Measurements from ENCODE around the gene CHIC2.

The CHIC2 gene

GRCh38 chr4:53986062-53986461 lies 78.3 kb downstream of the CHIC2 start:
- TF ChIP-seq, protein P1, sequence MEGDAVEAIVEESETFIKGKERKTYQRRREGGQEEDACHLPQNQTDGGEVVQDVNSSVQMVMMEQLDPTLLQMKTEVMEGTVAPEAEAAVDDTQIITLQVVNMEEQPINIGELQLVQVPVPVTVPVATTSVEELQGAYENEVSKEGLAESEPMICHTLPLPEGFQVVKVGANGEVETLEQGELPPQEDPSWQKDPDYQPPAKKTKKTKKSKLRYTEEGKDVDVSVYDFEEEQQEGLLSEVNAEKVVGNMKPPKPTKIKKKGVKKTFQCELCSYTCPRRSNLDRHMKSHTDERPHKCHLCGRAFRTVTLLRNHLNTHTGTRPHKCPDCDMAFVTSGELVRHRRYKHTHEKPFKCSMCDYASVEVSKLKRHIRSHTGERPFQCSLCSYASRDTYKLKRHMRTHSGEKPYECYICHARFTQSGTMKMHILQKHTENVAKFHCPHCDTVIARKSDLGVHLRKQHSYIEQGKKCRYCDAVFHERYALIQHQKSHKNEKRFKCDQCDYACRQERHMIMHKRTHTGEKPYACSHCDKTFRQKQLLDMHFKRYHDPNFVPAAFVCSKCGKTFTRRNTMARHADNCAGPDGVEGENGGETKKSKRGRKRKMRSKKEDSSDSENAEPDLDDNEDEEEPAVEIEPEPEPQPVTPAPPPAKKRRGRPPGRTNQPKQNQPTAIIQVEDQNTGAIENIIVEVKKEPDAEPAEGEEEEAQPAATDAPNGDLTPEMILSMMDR (IDR thresholded peaks at IDR 0.05) = no peak

DNA sequence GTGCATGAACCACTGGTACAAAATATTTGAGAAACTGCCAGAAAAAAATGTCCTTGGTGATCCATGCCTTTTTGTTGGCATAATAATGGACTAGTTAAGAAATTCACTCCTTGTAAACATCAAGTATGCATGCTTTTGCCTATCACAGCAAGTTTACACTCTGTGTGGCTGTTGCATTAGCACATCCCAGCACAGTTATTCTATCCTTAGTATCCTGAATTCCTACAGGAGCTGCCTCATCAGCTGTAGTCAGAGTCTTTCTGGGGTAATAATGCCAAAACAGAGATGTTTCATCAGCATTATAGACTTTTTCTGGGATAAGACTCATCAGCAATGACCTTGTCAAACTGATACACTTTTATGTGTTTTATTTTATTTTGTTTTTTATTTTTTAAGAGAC lies 82.8 kb downstream of the CHIC2 start:
- TF ChIP-seq, protein P1 (IDR thresholded peaks at IDR 0.05) = no peak

DNA sequence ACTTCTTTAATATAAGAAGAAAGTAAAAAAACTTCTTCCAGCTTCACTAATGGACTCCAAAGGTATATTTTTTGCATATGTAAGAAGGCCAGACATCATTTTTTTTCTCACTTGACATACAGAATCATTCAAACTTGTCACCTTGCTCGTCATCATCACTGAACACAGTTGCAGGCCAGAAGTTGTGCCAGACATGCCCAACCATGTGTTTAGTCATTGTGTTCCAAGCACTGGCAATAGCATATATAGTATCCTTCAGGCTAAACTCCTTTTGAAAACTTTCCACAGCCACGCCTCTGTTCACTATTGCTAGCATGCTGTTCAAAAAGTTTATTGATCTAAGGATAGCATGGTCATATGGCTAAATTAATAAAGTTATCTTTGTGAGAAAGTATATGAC lies 83.3 kb downstream of the CHIC2 start:
- TF ChIP-seq, protein P1 (IDR thresholded peaks at IDR 0.05) = no peak

DNA sequence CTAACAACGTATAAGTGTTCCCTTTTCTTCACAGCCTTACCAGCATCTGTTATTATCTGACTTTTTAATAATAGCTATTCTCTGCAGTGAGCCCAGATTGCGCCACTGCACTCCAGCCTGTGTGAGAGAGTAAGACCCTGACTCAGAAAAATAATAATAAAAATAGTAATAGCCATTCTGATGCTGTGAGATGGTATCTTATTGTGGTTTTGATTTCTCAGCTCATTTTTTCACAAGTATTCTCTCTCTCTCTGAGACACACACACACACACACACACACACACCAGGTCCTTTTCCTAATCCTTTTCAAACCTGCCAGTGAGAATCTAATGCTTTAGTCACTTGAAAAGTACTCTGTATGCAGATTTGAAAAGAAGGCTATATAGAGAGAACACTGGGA lies 89.8 kb downstream of the CHIC2 start:
- TF ChIP-seq, protein P1 (IDR thresholded peaks at IDR 0.05) = no peak

- TF ChIP-seq, protein P1 (IDR thresholded peaks at IDR 0.05) = no peak
Observed at GRCh38 chr4:53967986-53968385, 96.4 kb downstream of the CHIC2 start.

DNA sequence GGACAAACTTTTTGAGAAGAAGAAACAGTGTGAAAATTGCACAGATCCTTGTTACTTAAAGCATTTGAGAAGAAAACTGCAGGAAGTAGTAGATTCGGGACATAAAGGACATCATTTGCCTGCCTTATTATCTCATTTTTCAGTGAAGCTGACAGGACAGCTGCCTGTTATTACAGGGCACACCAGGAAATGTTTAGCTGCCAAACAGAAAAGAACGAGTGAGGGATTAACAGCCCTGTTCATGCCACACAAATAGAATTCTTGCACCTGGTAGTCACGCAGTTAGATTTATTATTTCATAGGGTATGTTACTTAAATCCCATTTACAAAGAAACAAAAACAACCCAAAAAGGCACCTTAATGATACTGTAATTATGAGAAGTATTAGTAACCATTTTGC lies 100.6 kb downstream of the CHIC2 start:
- TF ChIP-seq, protein P1 (IDR thresholded peaks at IDR 0.05) = no peak

- TF ChIP-seq, protein P1 (IDR thresholded peaks at IDR 0.05) = no peak
Observed at GRCh38 chr4:53963336-53963735, 101.1 kb downstream of the CHIC2 start.

DNA sequence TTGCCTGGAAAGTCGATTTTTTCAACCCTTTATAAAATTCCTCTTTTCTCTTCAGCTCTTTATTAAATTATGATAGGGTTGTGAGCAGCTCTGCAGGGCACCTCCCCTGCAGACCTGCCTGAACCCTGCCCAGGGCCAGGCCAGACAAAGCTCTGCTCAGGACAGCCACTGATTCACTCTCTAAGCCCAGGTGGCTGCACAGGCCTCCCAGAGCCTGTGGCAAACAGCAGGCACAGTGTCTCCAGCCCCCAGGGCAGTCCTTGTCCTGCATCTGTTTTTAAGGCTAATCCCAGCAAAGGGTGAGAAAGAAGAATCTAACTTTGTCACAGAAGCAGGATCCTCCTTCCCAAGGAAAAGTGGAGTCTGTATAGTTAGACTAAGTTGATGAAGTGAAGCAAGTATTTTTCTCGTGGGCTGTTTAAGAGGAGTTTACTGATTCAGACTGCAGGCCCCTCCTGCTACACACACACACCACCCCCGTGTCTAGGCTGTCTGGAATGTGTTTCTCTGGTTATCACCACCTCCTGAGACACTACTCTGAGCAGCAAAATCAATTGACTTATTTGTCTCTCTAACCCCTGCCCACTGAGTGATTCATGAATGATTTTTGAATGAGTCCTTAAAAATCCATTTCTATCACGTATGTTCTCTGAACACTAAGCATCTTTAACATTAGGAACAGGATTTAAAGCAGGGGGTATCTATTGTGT lies 101.7 kb downstream of the CHIC2 start:
- TF ChIP-seq, protein P1 (IDR thresholded peaks at IDR 0.05) = no peak

Measured in LNCAP (cell line).